HG03135 (cell line): ENCODE data around the gene CCDC9.
A peak's percentile ranks its signal among the peaks of the same experiment; 100 is the strongest.
"Not testable (repeated sequence)": the region's sequence is repeated elsewhere in the genome, so short reads cannot be mapped to it uniquely, and the experiment has no call there.

Experiments
- ATAC-seq: cut with Tn5 transposase; IDR thresholded peaks from one replicate; pipeline ENCODE4 v1.9.1; 2021; ENCODE audit warnings: mild to moderate bottlenecking, moderate library complexity; ENCODE audit not compliant: unreplicated experiment

The CCDC9 gene

DNA sequence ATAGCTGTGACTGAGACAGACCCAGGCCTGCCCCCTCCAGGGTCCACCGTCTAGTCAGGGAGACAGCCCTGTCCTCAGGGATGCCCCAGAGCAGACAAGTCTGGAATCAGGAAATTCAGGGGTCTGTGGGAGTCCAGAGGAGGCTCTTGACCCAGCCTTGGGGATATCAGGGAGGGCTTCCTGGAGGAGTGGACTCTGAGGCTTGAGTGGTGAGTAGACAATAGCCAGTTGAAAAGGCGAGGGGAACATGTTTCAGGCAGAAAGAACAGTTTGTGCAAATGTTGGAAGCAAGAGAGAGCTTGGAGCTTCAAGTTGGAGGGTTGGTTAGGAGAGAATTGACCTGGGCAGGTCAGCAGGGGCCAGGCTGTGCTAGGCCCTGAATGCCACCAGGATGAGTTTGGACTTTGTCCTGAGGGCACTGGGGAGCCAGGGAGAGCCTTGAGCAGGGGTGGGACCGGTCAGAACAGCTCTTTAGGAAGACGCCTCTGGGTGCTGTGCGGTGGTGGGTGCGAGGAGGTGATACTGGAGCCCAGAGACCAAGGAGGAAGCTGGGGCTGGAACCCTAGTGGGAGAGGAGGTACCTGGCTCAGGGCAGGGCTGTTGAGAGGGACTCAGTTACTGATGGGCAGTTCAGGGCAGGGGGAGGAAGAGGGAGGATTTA, 2.7 kb downstream of the CCDC9 start:
- no peak for ATAC-seq

DNA sequence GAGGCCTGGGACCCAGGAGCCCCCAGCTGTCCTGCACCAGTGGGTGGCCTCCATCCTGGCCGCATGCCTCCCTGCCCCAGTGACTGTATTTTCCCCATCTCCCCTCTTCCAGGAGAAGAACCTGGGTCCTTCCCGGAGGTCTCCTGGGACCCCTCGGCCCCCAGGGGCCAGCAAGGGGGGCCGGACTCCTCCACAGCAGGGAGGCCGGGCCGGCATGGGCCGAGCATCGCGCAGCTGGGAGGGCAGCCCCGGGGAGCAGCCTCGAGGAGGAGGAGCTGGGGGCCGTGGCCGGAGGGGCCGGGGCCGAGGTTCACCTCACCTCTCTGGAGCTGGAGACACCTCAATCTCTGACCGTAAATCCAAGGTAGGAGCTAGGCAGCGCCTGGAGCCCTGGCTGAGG, 4.2 kb downstream of the CCDC9 start:
- no peak for ATAC-seq

DNA sequence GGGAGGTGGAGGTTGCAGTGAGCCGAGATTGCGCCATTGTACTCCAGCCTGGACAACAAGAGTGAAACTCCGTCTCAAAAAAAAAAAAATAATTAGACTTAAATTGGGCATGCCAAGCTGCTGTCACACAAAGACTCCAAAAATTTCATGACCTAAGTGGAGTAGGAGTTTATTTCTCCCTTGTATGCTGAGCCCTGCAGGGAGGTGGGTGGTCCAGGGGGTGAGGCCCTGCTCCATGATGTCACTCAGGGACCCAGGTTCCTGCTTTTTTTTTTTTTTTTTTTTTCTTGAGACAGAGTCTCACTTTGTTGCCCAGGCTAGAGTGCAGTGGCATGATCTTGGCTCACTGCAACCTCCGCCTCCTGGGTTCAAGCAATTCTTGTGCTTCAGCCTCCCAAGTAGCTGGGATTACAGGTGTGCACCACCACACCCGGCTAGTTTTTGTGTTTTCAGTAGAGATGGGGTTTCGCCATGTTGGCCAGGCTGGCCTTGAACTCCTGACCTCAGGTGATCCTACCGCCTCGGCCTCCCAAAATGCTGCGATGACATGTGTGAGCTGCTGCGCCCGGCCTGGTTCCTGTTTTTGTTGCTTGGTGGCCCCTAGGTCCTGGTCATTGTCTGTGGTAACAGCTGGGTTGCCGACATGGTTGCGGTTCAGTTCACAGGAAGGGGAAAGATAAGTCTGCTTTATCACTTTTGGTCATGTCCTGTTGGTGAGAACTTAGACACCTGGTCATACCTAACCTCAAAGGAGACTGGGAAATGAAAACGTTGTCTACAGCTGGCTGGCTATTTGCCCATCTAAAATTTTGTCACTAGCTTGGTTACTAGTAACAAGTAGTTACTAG, 5.8 kb downstream of the CCDC9 start:
- ATAC-seq: peak; percentile 63

DNA sequence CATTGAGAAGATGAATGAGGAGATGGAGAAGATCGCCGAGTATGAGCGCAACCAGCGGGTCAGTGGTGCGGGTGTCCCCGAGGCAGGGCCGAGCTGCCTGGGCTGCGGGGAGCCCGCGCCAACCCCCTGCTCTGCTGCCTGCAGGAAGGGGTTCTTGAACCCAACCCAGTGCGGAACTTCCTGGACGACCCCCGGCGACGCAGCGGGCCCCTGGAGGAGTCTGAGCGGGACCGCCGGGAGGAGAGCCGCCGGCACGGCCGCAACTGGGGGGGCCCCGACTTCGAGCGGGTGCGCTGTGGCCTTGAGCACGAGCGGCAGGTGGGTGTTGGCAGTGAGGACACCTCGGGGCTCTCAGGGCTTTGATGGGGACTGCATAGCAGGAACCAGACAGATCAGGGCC, 8.3 kb downstream of the CCDC9 start:
- no peak for ATAC-seq

DNA sequence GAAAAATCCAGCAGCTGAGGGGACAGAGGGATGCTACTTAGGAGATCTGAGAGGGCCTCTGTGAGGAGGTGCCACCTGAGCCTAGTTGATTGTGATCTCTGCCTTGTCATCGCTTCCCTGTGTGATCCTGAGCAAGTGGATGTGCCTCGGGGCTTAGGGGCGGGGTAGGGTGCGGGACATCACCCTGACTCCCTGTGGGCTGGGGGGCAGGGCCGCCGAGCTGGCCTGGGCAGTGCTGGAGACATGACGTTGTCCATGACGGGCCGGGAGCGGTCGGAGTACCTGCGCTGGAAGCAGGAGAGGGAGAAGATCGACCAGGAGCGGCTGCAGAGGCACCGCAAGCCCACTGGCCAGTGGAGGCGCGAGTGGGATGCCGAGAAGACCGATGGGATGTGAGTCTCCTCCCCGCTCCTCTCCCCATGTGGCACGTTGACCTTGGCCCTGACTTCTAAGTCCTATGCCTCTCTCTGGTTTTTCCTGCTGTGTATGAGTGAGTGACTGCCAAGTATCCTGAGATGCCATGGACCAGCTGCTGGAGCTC, 10.1 kb downstream of the CCDC9 start:
- ATAC-seq: no peak

DNA sequence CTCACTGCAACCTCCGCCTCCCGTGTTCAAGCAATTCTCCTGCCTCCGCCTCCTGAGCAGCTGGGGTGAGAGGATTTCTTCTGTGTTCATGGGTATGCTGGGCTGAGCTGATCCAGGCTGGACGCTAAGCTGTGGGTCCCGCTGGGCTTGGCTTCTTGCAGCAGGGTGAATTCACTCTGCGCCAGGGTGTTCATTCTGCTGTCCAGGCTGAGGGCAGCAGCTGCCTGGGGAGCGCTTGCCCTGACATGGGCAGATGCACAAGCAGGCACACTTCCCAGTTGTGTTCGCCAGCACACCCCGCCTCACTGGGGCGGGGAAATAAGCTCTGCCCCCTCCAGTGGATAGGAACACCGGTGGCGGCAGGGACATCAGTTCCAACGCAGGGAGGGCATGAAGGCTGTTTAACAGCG, 11.0 kb downstream of the CCDC9 start:
- no peak for ATAC-seq

DNA sequence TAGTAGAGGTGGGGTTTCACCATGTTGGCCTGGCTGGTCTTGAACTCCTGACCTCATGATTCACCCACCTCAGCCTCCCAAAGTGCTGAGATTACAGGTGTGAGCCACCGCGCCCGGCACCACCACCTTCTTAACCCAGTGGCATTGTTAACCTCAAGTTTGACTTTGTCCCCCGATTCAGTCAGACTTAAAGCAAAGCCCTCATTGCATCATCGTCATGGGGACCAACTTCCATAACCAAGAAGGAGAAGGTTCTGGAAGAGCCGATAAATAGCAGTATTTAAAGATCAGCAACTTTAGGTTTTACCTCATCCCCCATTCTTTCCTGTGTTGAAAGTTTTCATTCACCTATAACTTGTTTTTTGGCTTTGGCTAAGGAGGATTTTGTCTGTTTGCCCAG, 11.7 kb downstream of the CCDC9 start:
- no peak for ATAC-seq

DNA sequence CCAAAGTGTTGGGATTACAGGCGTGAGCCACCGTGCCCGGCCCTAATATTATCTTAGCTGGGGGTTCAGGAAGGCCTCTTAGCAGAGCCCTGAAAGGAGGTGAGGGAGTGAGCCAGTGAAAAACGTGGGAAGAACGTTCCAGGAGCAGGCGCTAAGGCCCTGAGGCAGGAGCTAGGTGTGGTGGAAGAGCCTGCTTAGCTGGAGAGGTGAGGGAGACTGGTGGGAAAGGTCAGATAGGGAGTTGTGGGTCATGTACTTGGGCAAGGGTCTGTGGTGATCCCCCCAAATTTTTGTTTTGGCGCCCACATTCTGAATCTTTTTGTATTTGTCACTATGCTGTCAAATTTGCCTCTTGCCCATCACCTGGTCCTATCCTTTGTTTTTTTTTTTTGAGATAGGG, 13.3 kb downstream of the CCDC9 start:
- ATAC-seq: no peak

DNA sequence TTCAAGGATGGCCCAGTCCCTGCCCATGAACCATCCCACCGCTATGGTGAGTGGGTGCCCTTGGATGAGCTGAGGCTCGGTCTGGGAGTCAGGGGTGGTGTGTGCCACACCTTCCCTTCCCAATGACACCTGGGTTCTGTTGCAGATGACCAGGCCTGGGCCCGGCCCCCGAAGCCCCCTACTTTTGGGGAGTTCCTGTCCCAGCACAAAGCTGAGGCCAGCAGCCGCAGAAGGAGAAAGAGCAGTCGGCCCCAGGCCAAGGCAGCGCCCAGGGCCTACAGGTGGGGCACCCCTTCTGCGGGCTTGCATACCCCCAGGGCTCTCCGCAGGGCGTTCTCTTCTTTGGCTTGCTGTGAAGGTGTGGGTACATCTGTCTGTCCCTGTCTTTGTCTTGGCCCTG, 14.1 kb downstream of the CCDC9 start:
- ATAC-seq: no peak

DNA sequence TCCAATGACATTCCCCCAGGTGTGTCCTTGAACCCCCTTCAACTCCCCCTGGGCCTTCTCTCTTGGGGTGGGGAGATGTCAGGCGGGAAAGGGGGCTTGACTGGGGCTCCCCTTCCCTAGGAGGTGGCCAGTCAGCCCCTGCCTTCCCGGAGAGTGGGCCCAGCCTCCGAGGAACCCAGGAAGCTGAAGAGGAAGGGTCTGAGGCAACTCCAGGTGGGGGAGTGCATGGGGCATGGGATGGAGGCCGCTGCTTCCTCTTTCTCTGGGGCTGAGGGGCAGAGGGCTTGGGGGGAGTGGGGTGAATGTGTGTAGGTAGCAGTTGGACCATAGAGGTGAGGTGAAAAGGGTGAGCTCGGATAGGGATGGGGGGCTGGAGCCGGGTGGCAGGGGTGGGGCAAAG, 15.6 kb downstream of the CCDC9 start:
- ATAC-seq: no peak

DNA sequence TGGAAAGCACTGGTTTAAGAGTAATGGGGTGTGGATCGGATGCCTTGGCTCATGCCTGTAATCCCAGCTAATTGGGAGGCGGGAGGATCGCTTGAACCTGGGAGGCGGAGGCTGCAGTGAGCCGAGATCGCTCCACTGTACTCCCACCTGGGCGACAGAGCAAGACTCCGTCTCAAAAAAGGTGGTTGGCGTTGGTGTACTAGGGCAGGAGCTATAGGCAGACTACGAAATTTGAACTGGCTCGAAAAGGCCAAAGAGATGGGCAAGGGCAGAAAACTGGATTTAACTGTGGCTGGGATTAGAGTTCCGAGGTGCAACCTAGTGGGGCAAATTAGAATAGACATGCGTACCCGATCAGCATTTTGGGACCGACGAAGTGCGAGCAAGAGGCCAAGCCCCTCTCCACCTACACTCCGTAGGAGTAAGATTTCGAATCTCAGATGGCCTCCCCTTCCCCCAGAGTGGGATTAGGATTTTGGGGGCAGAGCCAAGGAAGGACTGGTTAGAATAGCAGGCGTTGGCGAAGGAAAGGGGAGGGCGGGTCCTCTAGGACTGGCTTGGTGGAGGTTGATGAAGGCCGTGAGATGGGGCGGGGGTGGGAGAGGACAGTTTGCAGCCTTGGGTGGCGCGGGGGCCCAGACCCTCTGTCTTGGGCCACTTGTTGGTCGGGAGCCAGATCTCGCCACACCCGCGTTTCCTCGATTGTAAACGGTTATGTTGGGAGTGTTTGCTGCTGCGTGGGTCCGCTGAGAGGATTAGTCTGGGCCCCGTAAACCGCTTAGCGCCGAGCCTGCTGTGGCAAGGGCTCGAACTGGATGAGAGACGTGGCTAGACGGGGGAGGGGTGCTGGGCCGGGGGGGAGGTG, 16.4 kb downstream of the CCDC9 start:
- no peak for ATAC-seq

DNA sequence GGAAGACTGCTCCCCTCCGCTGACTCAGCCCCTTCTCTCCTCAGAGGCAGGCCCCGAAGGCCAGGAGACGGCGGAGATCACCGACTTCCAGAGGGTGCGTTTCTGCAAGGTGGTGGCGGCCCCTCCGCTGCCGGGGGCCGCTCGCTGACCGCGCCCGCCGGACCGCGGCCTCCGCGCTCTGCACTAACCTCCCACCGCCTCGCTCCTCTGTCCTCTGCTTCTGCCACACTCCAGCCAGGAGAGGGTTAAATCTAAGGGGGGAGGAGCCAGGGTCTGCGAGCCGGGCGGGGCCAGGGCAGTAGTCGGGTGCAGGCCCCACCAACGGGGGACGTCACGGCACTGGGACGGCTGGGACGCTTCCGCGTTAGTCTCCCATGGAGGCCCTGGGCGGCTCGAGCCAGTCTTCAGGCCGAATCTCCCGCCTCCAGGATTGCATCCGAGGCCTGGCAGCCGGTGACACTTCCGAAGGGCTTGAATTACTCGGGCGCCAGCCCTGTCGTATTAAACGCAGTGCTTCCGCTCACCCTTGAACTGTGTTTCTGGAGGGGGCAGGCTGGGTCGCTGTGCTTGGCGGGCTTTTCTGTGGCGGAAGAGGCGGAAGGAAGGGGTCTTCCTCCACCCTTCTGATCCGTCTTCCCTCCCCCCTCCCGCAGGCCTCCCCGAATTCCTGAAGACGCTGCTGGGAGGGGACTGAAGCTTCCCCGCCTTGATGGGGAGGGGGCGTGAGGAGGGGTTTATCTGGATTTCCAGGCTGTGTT, 17.2 kb downstream of the CCDC9 start:
- peak; percentile 58 for ATAC-seq

DNA sequence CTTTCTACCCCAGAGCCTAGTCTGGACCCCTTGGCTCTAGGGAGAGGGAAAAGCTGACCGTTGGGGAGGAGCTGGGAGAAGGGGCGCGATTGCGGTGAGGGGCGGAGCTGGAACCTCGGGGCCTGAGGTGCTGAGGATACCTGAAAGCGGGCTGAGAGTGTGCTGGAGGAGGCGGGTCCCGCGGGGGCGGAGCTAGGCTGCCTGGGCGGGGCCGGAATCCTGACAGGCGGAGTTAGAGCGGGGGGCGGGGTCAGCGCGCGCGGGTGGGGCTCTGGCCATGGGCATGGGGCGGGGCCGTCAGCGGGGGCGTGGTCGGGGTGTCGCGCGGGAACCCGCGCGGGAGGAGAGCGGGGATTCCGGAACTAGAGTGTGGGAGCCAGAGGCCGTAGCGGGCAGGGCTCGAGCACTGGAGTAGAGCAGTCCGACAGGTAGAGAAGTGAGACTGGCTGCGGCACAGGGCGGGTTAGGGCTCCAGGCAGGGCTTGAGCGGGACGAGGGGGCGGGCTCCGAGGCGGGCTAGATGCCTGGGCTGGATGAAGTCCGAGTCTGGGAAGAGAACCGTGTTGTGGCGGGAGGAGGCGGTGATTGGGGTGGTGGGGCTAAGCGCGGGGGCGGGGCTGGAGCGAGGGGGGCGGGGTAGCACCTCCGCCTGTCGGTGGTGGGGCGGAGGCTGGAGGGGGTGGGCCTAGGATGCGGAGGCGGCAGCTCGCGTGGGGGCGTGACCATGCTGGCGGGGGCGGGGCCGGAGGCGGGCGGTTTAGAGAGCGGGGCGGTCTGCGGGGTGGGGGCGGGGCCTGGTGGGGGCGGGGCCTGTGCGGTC, 18.0 kb downstream of the CCDC9 start, which contains the start of gene INAFM1:
INAFM1 (plus strand) TSS at position 815 of the 820 bp plus-strand sequence. CDS start 35 bp downstream, outside the sequence.
- ATAC-seq: peak; percentile 45

DNA sequence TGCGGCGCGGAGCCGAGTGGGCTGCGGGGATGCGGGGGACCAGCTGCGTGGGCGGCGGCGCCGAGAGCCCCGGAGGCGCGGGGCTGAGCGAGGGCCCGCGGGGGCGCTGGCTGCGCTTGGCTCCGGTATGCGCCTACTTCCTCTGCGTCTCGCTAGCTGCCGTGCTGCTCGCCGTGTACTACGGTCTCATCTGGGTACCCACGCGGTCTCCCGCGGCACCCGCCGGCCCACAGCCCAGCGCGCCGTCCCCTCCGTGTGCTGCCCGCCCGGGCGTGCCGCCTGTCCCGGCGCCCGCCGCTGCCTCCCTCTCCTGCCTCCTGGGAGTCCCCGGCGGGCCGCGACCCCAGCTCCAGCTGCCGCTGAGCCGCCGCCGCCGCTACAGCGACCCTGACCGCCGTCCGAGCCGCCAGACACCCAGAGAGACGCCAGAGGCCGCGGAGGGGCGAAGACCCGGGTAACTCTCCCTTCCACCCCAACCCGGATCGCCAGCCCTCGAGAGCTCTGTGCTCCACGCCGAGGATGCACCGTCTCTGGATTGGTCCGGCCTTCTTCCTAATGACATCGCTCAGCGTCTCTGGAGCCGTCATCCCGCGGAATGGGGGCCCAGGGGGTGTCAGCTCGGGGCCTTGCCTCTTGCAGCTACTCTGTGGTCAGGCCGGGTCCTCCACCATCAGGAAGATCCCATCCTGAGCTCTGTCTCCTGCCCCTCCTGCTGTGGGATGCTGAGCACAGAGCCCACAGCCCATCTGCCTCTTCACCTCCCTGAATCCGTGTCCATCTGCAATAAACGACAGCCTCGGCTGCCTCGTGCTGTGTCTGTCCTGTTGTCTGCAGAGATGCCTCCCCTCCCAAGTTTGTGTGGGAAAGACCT, 18.8 kb downstream of the CCDC9 start:
- ATAC-seq: no peak

DNA sequence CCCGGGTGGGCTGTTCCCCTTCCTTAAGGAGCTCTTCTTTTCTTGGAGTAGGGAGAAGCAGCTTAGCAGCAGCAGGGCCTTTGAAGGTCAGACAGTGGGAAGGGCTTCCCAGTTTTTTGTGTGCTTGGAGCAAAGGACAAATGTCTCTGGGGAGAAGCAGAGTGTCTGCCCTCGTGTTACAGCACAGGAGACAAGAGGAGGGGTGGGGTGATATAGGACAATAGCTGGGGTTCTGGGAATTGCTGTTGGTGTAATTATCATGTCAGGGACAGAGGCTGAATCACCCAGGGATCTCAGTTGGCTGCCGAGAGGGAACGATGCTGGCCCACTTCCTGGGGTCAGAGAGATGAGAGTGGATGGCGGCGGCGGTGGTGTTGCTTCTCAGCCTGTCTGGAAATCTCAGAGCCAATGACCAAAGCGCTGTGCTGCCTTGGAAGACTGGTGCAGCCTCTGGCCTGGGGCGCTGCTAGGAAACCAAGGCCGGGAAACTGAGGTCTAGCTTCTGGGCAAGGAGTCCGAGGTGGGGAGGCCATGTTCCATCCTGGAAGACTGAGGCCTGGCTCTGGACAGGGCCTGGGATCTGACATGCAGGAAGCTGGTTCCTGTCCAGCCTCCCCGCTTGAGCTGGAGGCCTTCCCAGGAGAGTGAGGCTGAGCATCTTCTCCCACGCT, 19.6 kb downstream of the CCDC9 start:
- ATAC-seq: no peak

DNA sequence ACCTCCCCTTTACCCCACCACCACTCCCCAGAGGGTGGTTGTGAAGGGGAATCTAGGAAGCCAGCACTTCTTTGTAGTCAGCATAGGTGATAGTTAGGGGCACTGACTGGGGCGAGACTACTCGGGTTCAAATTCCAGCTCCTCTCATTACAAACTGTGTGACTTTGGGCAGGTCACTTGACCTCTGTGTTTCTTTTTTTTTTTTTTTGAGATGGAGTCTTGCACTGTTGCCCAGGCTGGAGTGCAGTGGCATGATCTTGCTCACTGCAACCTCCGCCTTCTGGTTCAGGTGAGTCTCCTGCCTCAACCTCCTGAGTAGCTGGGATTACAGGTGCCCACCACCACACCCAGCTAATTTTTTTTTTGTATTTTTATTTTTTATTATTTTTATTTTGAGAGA, 20.2 kb downstream of the CCDC9 start:
- ATAC-seq: not testable (repeated sequence)

DNA sequence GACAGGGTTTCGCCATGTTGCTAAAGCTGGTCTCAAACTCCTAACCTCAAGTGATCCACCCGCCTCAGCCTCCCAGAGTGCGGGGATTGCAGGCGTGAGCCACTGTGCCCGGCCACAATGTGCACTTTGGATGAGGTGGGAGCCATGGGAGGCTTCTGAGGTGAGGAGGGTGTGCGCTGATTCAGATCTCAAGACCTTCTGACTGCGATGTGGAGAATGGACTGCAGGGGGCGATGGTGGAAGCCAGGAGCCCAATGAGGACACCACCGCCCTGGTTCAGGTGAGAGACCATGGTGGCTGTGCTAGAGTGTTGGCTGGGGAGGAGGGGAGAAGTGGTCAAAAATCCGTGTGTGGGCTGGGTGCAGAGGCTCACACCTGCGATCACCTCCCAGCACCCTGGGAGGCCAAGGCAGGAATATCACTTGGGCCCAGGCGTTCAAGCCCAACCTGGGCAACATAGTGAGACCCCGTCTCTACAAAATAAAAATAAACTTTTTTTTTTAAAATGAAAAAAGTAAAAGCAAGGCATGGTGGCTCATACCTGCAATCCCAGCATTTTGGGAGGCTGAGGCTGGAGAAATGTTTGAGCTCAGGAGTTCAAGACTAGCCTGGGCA, 24.0 kb downstream of the CCDC9 start:
- ATAC-seq: no peak
